HG03066 (cell line): ENCODE measurements around the gene TBC1D24.

Experiments used
- ATAC-seq: cut with Tn5 transposase; IDR thresholded peaks from one replicate; pipeline ENCODE4 v1.9.1; 2021; ENCODE audit warnings: low read depth; ENCODE audit not compliant: unreplicated experiment

Gene TBC1D24

GRCh38 chr16:2514333-2515179 lies 39.6 kb downstream of the TBC1D24 start:
- no peak for ATAC-seq

GRCh38 chr16:2515180-2515851 lies 40.4 kb downstream of the TBC1D24 start:
- ATAC-seq, result no peak

DNA sequence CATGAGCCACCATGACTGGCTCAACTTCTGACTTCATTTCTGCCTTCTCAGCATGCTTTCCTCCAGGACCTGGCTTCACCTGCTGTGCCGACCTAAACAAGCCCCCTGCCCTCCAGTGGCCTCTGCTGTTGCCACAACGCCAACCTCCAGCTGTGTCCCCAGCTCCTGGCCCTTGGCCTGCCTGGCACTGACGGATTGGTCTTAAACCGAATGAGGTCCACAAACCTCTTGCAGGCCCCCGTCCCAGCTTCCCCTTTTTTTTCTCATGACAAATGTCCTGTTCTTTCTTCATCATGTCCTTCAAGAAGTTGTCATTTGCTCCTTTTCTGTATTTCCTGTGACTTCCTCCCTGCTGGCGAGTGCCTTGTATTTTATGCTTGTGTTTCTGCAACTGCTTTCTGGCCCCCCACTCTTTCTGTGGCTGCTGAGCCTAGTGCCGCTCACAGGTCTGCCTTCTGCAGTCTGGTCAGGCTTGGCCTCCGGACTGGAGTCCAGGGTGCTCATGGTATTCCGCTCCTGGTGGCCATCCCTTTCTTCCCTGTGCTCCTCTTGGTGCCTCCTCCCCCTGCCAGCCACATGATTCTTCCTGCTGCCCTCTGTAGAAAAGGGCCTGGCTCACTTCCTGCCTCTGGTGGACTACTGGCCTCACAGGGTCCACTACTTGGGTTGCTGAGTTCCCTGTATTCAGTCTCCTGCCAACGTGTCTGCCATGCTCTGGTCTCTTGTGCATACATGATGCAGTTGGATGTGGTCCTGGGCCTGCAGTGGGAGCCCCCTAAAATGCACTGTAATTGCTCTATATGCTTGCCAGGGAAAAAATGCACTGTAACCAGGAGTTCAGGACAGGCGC lies 41.7 kb downstream of the TBC1D24 start:
- ATAC-seq, result no peak

GRCh38 chr16:2517954-2518605 lies 43.2 kb downstream of the TBC1D24 start:
- no peak for ATAC-seq

GRCh38 chr16:2518823-2519710 lies 44.1 kb downstream of the TBC1D24 start:
- ATAC-seq, result no peak

- ATAC-seq, result no peak
Observed at GRCh38 chr16:2519711-2520080, 44.8 kb downstream of the TBC1D24 start.

DNA sequence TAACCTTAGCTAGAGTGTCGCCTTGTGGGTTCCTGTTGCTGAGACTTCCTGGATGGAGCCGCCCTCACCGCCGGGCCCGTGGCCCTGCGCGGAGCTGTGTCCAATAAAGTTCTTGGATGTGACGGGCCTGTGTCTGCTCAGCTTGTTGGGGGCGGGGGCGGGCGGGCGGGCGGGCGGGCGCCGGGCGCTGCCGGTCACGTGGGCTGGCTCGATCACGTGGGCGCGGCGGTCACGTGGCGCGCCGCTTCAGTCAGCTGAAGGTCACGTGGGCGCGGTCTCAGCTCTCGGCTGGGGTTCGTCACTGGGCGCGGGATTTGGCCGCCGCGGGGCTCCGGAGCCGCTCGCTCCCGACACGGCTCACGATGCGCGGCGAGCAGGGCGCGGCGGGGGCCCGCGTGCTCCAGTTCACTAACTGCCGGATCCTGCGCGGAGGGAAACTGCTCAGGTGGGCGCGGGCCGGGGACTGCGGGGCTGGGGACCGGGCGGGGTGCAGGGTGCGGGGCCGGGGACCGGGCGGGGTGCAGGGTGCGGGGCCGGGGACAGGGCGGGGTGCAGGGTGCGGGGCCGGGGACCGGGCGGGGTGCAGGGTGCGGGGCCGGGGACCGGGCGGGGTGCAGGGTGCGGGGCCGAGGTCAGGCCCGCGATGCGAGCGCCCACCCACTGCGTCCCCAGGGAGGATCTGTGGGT lies 45.3 kb downstream of the TBC1D24 start, which contains the start of gene AMDHD2:
TSS of gene AMDHD2 (plus strand) at position 275 of the 687 bp plus-strand sequence. CDS start at position 363, 88 bp downstream.
- ATAC-seq, result no peak

DNA sequence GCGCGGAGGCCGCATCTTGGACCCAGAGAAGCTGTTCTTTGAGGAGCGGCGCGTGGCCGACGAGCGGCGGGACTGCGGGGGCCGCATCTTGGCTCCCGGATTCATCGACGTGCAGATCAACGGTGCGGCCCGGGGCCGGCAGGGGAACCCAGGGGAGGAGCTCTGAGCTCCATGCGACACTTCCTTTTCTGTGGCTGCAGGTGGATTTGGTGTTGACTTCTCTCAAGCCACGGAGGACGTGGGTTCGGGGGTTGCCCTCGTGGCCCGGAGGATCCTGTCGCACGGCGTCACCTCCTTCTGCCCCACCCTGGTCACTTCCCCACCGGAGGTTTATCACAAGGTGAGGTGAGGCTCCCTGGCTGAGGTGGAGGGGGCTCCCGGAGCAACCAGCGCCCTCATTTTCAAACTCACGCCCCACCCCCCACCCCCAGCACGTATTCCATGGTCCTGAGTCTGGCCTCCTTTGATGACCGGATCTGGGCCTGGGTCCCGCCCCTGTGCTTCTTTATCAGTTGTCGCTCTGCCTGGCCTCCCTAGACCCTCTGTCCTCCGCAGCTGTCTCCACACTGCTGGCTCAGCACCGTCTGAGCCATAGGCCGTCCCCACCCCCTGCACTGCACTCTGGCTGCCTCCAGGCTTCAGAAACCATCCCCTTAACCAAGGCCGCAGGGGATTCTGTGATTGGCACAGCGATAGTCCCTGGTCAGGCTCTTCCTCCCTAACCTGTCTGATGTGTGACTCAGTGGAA lies 46.0 kb downstream of the TBC1D24 start:
- ATAC-seq, result no peak

- no peak for ATAC-seq
Observed at GRCh38 chr16:2523801-2524231, 48.9 kb downstream of the TBC1D24 start.

GRCh38 chr16:2524339-2524938 lies 49.5 kb downstream of the TBC1D24 start:
- no peak for ATAC-seq

DNA sequence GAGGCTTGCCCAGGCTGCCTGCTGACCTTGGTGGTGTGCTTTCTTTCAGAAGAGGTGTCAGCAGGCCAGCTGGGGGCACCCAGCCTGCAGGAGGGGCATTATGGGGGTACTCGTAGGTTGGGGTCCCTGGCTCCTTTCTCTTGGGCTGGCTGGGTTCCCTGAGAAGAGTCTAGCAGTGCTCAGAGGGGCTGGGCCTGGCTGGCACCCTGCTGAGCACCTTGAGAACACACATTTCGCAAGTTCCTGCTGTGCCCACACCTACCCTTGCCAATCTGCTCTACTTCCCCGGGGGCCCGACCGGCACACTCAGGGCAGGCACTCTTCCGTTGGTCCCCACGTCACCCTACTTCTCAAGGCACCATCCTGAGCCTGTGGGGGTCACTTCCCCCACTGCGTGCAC lies 51.2 kb downstream of the TBC1D24 start:
- ATAC-seq, result no peak

DNA sequence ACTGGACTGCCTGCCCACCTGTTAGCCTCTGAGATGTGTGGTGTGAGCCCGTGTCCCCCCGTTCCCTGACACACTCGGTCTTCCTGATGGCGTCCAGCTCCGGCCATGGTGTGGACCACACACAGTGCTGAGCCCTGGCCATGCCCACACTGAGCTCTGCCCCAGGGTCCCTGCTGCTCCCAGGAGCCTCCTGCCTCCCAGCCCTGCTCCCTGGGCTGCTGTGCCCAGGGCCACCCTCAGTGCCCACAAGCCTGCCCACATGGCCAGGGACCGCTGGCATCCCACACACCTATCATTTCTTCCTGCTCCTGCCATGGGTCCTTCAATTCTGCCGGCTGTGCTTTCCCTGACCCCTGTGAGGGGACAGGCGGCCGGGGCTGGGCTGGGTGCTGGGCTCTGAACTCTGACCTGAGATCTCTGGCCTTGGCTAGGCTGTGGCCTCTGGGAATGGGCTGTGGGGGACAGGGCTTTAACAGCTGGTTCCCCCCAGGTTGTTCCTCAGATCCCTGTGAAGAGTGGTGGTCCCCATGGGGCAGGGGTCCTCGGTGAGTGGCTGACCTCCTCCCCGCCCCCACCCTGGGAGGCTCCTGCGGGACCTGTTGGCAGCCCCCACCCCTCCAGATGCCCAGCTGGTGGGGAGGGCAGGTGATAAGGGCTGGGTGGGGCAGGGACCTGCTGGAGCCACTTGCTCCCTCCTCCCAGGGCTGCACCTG lies 52.3 kb downstream of the TBC1D24 start:
- ATAC-seq, result no peak

DNA sequence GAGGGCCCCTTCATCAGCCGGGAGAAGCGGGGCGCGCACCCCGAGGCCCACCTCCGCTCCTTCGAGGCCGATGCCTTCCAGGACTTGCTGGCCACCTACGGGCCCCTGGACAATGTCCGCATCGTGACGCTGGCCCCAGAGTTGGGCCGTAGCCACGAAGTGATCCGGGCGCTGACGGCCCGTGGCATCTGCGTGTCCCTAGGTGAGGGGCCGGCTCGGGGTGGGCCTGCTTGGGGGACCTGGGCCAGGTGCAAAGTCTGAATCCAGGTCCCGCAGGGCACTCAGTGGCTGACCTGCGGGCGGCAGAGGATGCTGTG lies 52.8 kb downstream of the TBC1D24 start:
- no peak for ATAC-seq

- ATAC-seq, result no peak
Observed at GRCh38 chr16:2528161-2529060, 53.5 kb downstream of the TBC1D24 start.

GRCh38 chr16:2529061-2529931 lies 54.4 kb downstream of the TBC1D24 start:
- ATAC-seq, result no peak
